HepG2 (cell line): Measurements from ENCODE around the gene COPS6. TPM values are rescaled to one million over a fixed set of nuclear protein-coding genes. Genes with fewer than 3 reads are reported as not detected.

ENCODE experiments used
- AKAP8 ChIP-seq: sonication (generic); formaldehyde crosslinking; IDR thresholded peaks from 2 replicates; pipeline ENCODE4 v1.5.1; 2020; ENCODE audit warnings: mild to moderate bottlenecking, missing genetic modification reagents
- ARNT ChIP-seq: fragments of 450-650 bp; IDR thresholded peaks from 2 replicates; pipeline ENCODE4 v1.6.1; 2017
- HDAC6 ChIP-seq: fragments of 200-600 bp; sonication (generic); IDR thresholded peaks from 2 replicates; pipeline ENCODE4 v1.7.0; 2017; ENCODE audit warnings: mild to moderate bottlenecking, antibody characterized with exemption, low read length, low read depth
- KAT8 ChIP-seq: IDR thresholded peaks from 2 replicates; pipeline ENCODE4 v1.6.1; 2016; ENCODE audit warnings: missing genetic modification reagents, missing compliant biosample characterization
- KLF16 ChIP-seq, 2 experiments: sonication (generic) in 1 of 2; formaldehyde crosslinking in 1 of 2; IDR thresholded peaks; 2 replicates each; pipeline versions ENCODE4 v1.6.1 to v1.8.0; 2016 to 2023; ENCODE audit warnings: missing genetic modification reagents in 2 of 2, missing compliant biosample characterization in 1 of 2
- RAD21 ChIP-seq: fragments of 450-650 bp; formaldehyde crosslinking; IDR thresholded peaks from 2 replicates; pipeline ENCODE4 v1.5.0; 2020; ENCODE audit warnings: mild to moderate bottlenecking
- SNAPC2 ChIP-seq: sonication (generic); formaldehyde crosslinking; IDR thresholded peaks from 2 replicates; pipeline ENCODE4 v1.8.1; 2022; ENCODE audit warnings: mild to moderate bottlenecking, missing genetic modification reagents
- SOX6 ChIP-seq, 2 experiments: fragments of 450-650 bp in 1 of 2; sonication (generic) in 1 of 2; formaldehyde crosslinking in 1 of 2; IDR thresholded peaks; 2 replicates each; pipeline versions ENCODE4 v1.4.0 to v1.6.1; 2017 to 2020; ENCODE audit warnings: antibody characterized with exemption in 1 of 2, mild to moderate bottlenecking in 1 of 2, missing genetic modification reagents in 1 of 2
- SRSF4 ChIP-seq: fragments of 200-400 bp; formaldehyde crosslinking; IDR thresholded peaks from one replicate; pipeline ENCODE4 v1.6.1; 2018; ENCODE audit warnings: mild to moderate bottlenecking, low read depth, low read length, moderate library complexity; ENCODE audit not compliant: poor library complexity, severe bottlenecking
- TBX3 ChIP-seq: fragments of 450-650 bp; IDR thresholded peaks from 2 replicates; pipeline ENCODE4 v1.6.1; 2017; ENCODE audit warnings: antibody characterized with exemption, mild to moderate bottlenecking, inconsistent platforms, borderline replicate concordance
- ZNF256 ChIP-seq: sonication (generic); formaldehyde crosslinking; conservative IDR thresholded peaks from 2 replicates; pipeline ENCODE4 v1.4.0; 2020; ENCODE audit warnings: missing genetic modification reagents
- ZNF333 ChIP-seq: sonication (generic); formaldehyde crosslinking; IDR thresholded peaks from 2 replicates; pipeline ENCODE4 v1.4.0; 2020; ENCODE audit warnings: mild to moderate bottlenecking, missing genetic modification reagents, borderline replicate concordance
- ZNF773 ChIP-seq: sonication (generic); formaldehyde crosslinking; IDR thresholded peaks from 2 replicates; pipeline ENCODE4 v1.4.0; 2020; ENCODE audit warnings: missing genetic modification reagents, borderline replicate concordance
- polyA plus RNA-seq, 8 experiments: library from polyadenylated mRNA; depleted of rRNA in 3 of 8; stranded (reverse) in 7 of 8; unstranded in 1 of 8; fragments of >200 nt; fragmentation: Illumina TruSeq in 4 of 8; extraction: Trizol in 4 of 8; gene quantifications; 2 replicates each; pipeline versions ENCODE4 v1.2.1 to v1.2.3, GENCODE V29; 2011 to 2016; ENCODE audit warnings: low read depth in 4 of 8, missing spikeins in 1 of 8, mixed read lengths in 1 of 8; ENCODE audit not compliant: insufficient read depth in 1 of 8
- total RNA-seq, 5 experiments: library from RNA; depleted of rRNA; stranded (reverse); fragments of >200 nt; fragmentation: Illumina TruSeq; extraction: Trizol; gene quantifications; 2 replicates each; pipeline ENCODE4 v1.2.3, GENCODE V29; 2016; ENCODE audit warnings: low read depth in 1 of 5
- TF ChIP-seq, protein P1 (sequence below): sonication (generic); formaldehyde crosslinking; conservative IDR thresholded peaks from 2 replicates; pipeline ENCODE4 v1.8.0; 2022; ENCODE audit warnings: low read depth, missing genetic modification reagents
- TF ChIP-seq, protein P2 (sequence below): sonication (generic); formaldehyde crosslinking; IDR thresholded peaks from 2 replicates; pipeline ENCODE4 v1.8.1; 2023; ENCODE audit warnings: mild to moderate bottlenecking, missing genetic modification reagents
- TF ChIP-seq, protein P3 (sequence below): sonication (generic); formaldehyde crosslinking; IDR thresholded peaks from 2 replicates; pipeline ENCODE4 v1.4.0; 2020; ENCODE audit warnings: mild to moderate bottlenecking, low read depth, missing genetic modification reagents
- TF ChIP-seq, protein P4 (sequence below): sonication (generic); formaldehyde crosslinking; IDR thresholded peaks from 2 replicates; pipeline ENCODE4 v1.4.0; 2020; ENCODE audit warnings: missing genetic modification reagents
- TF ChIP-seq, protein P5 (sequence below): sonication (generic); formaldehyde crosslinking; IDR thresholded peaks from 2 replicates; pipeline ENCODE4; 2020; ENCODE audit warnings: missing genetic modification reagents, mild to moderate bottlenecking, borderline replicate concordance
- TF ChIP-seq, protein P6 (sequence below): IDR thresholded peaks from 2 replicates; pipeline ENCODE4 v1.6.1; 2016; ENCODE audit warnings: missing biosample characterization, missing genetic modification reagents, low read depth

Gene COPS6
- total and polyA plus RNA-seq, 2 of the 13 experiments (the other 11 are each of a cell fraction or from before 2014, with no cell fraction given), result 33.4 to 117 TPM

DNA sequence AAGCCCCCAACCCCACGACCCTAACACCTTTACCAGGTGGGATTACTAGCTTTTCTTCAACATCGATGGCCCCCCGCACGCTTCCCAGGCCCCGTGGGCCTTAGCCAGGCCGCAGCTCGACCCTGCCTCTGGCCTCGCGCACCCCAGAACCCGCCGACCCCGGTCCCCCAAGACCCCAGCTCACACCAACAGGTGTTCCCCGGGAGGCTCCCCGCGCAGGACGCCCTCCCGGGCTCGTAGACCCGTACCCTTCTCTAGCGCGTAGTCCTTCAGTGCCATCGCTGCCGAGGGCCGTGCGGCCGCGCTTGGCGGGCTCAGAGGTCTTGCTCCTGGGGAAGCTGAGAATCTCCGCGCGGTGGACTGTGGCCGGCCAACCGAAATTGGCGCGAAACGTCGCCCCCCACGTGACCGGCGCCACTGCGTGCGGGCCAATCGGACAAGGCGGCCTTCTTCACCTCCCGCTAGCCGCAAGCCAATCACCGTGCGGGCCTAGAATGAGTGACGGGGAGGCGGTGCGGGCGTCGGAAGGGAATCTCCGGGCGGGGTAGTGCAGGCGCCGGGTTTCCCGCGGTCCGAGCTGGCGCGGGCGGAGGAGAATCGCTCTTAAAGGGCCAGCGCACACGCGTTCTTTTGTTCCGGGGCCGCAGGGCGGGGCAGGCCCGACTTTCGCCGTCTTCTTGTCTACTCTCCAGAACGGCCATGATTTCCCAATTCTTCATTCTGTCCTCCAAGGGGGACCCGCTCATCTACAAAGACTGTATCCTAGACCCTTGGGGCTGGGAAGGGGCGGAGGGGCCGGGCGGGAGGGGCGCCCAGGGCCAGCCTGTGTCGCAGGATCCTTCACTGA, 12.5 kb downstream of the COPS6 start, which contains the start of the genes AP4M1 and MCM7 (continued):
- TF ChIP-seq ZNF333 (CRISPR knock-in tag) (no peak), AKAP8 (CRISPR knock-in tag) (no peak), ZNF773 (CRISPR knock-in tag) (no peak), ARNT (no peak), TBX3 (peak; percentile 80), HDAC6 (no peak), KAT8 (CRISPR knock-in tag) (peak; percentile 46), SRSF4 (no peak), KLF16 (CRISPR knock-in tag; IDR thresholded peaks at IDR 0.05) (peak in 1 of 2 experiments; percentile 50; a peak in 1 of 4 replicates), SOX6 (IDR thresholded peaks at IDR 0.05) (no peak), SOX6 (CRISPR knock-in tag; IDR thresholded peaks at IDR 0.05) (peak; percentile 59), SNAPC2 (CRISPR knock-in tag) (peak; percentile 86), RAD21 (CRISPR knock-in tag) (no peak), ZNF256 (CRISPR knock-in tag) (no peak; the same call in 1 of the 2 replicates)
- TF ChIP-seq, protein P1, sequence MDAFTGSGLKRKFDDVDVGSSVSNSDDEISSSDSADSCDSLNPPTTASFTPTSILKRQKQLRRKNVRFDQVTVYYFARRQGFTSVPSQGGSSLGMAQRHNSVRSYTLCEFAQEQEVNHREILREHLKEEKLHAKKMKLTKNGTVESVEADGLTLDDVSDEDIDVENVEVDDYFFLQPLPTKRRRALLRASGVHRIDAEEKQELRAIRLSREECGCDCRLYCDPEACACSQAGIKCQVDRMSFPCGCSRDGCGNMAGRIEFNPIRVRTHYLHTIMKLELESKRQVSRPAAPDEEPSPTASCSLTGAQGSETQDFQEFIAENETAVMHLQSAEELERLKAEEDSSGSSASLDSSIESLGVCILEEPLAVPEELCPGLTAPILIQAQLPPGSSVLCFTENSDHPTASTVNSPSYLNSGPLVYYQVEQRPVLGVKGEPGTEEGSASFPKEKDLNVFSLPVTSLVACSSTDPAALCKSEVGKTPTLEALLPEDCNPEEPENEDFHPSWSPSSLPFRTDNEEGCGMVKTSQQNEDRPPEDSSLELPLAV (CRISPR knock-in tag), result no peak
- TF ChIP-seq, protein P2, sequence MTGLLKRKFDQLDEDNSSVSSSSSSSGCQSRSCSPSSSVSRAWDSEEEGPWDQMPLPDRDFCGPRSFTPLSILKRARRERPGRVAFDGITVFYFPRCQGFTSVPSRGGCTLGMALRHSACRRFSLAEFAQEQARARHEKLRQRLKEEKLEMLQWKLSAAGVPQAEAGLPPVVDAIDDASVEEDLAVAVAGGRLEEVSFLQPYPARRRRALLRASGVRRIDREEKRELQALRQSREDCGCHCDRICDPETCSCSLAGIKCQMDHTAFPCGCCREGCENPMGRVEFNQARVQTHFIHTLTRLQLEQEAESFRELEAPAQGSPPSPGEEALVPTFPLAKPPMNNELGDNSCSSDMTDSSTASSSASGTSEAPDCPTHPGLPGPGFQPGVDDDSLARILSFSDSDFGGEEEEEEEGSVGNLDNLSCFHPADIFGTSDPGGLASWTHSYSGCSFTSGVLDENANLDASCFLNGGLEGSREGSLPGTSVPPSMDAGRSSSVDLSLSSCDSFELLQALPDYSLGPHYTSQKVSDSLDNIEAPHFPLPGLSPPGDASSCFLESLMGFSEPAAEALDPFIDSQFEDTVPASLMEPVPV (CRISPR knock-in tag), result peak; percentile 79
- TF ChIP-seq, protein P3, sequence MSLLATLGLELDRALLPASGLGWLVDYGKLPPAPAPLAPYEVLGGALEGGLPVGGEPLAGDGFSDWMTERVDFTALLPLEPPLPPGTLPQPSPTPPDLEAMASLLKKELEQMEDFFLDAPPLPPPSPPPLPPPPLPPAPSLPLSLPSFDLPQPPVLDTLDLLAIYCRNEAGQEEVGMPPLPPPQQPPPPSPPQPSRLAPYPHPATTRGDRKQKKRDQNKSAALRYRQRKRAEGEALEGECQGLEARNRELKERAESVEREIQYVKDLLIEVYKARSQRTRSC (CRISPR knock-in tag), result no peak
- TF ChIP-seq, protein P4, sequence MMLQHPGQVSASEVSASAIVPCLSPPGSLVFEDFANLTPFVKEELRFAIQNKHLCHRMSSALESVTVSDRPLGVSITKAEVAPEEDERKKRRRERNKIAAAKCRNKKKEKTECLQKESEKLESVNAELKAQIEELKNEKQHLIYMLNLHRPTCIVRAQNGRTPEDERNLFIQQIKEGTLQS (CRISPR knock-in tag), result no peak
- TF ChIP-seq, protein P5, sequence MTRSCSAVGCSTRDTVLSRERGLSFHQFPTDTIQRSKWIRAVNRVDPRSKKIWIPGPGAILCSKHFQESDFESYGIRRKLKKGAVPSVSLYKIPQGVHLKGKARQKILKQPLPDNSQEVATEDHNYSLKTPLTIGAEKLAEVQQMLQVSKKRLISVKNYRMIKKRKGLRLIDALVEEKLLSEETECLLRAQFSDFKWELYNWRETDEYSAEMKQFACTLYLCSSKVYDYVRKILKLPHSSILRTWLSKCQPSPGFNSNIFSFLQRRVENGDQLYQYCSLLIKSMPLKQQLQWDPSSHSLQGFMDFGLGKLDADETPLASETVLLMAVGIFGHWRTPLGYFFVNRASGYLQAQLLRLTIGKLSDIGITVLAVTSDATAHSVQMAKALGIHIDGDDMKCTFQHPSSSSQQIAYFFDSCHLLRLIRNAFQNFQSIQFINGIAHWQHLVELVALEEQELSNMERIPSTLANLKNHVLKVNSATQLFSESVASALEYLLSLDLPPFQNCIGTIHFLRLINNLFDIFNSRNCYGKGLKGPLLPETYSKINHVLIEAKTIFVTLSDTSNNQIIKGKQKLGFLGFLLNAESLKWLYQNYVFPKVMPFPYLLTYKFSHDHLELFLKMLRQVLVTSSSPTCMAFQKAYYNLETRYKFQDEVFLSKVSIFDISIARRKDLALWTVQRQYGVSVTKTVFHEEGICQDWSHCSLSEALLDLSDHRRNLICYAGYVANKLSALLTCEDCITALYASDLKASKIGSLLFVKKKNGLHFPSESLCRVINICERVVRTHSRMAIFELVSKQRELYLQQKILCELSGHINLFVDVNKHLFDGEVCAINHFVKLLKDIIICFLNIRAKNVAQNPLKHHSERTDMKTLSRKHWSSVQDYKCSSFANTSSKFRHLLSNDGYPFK, result no peak; the same call in 1 of the 2 replicates
- TF ChIP-seq, protein P6, sequence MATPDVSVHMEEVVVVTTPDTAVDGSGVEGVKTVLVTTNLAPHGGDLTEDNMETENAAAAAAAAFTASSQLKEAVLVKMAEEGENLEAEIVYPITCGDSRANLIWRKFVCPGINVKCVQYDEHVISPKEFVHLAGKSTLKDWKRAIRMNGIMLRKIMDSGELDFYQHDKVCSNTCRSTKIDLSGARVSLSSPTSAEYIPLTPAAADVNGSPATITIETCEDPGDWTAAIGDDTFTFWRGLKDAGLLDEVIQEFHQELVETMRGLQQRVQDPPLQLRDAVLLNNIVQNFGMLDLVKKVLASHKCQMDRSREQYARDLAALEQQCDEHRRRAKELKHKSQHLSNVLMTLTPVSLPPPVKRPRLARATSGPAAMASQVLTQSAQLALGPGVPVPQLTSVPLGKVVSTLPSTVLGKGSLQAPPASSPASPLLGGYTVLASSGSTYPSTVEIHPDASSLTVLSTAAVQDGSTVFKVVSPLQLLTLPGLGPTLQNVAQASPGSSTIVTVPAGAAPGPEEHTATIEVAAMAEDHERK (CRISPR knock-in tag), result peak; percentile 84
